HEK293T (cell line): ENCODE results near the gene PIK3CD.

ENCODE experiments used
- CTCF ChIA-PET: fragments of 350-600 bp; formaldehyde crosslinking; extraction: SDS; loops from one replicate; lab custom pipeline; 2021; ENCODE audit warnings: antibody characterized with exemption, inconsistent platforms; lab: Yijun Ruan, JAX
- POLR2A ChIA-PET: fragments of 350-600 bp; formaldehyde crosslinking; extraction: SDS; loops from one replicate; lab custom pipeline; 2020; ENCODE audit warnings: antibody characterized with exemption, inconsistent platforms; lab: Yijun Ruan, JAX
- DNase-seq: peaks from one replicate; pipeline ENCODE4 v3.0.0; 2012; ENCODE audit warnings: mixed read lengths; ENCODE audit errors: extremely low spot score
- ARNT ChIP-seq: fragments of 450-650 bp; IDR thresholded peaks from 2 replicates; pipeline ENCODE4 v1.6.1; 2017; ENCODE audit warnings: mild to moderate bottlenecking
- BHLHE40 ChIP-seq: fragments of 450-650 bp; IDR thresholded peaks from 2 replicates; pipeline ENCODE4 v1.6.1; 2016; ENCODE audit warnings: mild to moderate bottlenecking, moderate library complexity, borderline replicate concordance
- CTBP1 ChIP-seq: fragments of 450-650 bp; IDR thresholded peaks from 2 replicates; pipeline ENCODE4 v1.6.1; 2016; ENCODE audit warnings: borderline replicate concordance
- ELF4 ChIP-seq: fragments of 450-650 bp; IDR thresholded peaks from 2 replicates; pipeline ENCODE4 v1.6.1; 2017; ENCODE audit warnings: antibody characterized with exemption
- FOXA1 ChIP-seq: fragments of 450-650 bp; IDR thresholded peaks from 2 replicates; pipeline ENCODE4 v1.6.1; 2016; ENCODE audit warnings: mild to moderate bottlenecking
- FOXK2 ChIP-seq: fragments of 450-650 bp; IDR thresholded peaks from 2 replicates; pipeline ENCODE4 v1.6.1; 2016; ENCODE audit warnings: mild to moderate bottlenecking
- FOXM1 ChIP-seq: fragments of 450-650 bp; IDR thresholded peaks from 2 replicates; pipeline ENCODE4 v1.6.1; 2017; ENCODE audit warnings: mild to moderate bottlenecking, borderline replicate concordance
- HDGF ChIP-seq: fragments of 450-650 bp; IDR thresholded peaks from 2 replicates; pipeline ENCODE4 v1.6.1; 2017; ENCODE audit warnings: antibody characterized with exemption, borderline replicate concordance
- L3MBTL2 ChIP-seq: fragments of 450-650 bp; conservative IDR thresholded peaks from 2 replicates; pipeline ENCODE4 v1.6.1; 2016; ENCODE audit warnings: mild to moderate bottlenecking
- LEF1 ChIP-seq: fragments of 450-650 bp; IDR thresholded peaks from 2 replicates; pipeline ENCODE4 v1.6.1; 2017; ENCODE audit warnings: mild to moderate bottlenecking, borderline replicate concordance
- NFRKB ChIP-seq: fragments of 450-650 bp; IDR thresholded peaks from 2 replicates; pipeline ENCODE4 v1.6.1; 2016; ENCODE audit warnings: mild to moderate bottlenecking, moderate library complexity
- SP1 ChIP-seq: fragments of 450-650 bp; IDR thresholded peaks from 2 replicates; pipeline ENCODE4 v1.6.1; 2017
- SUZ12 ChIP-seq: fragments of 450-650 bp; IDR thresholded peaks from 2 replicates; pipeline ENCODE4 v1.6.1; 2016; ENCODE audit warnings: mild to moderate bottlenecking
- TARDBP ChIP-seq: fragments of 450-650 bp; IDR thresholded peaks from 2 replicates; pipeline ENCODE4 v1.6.1; 2016
- ZNF384 ChIP-seq: fragments of 450-650 bp; IDR thresholded peaks from 2 replicates; pipeline ENCODE4 v1.6.1; 2016
- TF ChIP-seq, protein P1 (sequence below): fragments of 450-650 bp; IDR thresholded peaks from 2 replicates; pipeline ENCODE4 v1.6.1; 2016

Gene PIK3CD

GRCh38 chr1:9726905-9727595, 75.5 kb downstream of the PIK3CD start:
- ChIA-PET POLR2A (no interaction called here), CTCF (interaction anchor here (0.6 kb wide), 1 partner anchor 158 kb away, joined by 3 read pairs; no protein-coding TSS in a partner anchor)
- no peak for DNase-seq
- TF ChIP-seq L3MBTL2 (no peak), TARDBP (no peak), LEF1 (no peak), ARNT (no peak), SUZ12 (no peak), NFRKB (no peak), SP1 (no peak)

- no peak for DNase-seq
- CTCF ChIA-PET, result no interaction called here
- POLR2A ChIA-PET, result no interaction called here
- TF ChIP-seq SP1 (no peak), ARNT (no peak)
Observed at GRCh38 chr1:9728451-9729295, 77.1 kb downstream of the PIK3CD start.

GRCh38 chr1:9729523-9729922, 78.0 kb downstream of the PIK3CD start:
- POLR2A ChIA-PET, result no interaction called here
- TF ChIP-seq SP1, result no peak
- no peak for TF ChIP-seq ZNF384
- TF ChIP-seq FOXK2, result no peak
- no peak for TF ChIP-seq BHLHE40
- CTCF ChIA-PET, result no interaction called here
- no peak for DNase-seq

- DNase-seq, result no peak
- CTCF ChIA-PET, result no interaction called here
- POLR2A ChIA-PET, result no interaction called here
- TF ChIP-seq FOXK2 (no peak), ELF4 (no peak), ARNT (no peak), TARDBP (no peak)
Observed at GRCh38 chr1:9730096-9730901, 78.8 kb downstream of the PIK3CD start.

DNA sequence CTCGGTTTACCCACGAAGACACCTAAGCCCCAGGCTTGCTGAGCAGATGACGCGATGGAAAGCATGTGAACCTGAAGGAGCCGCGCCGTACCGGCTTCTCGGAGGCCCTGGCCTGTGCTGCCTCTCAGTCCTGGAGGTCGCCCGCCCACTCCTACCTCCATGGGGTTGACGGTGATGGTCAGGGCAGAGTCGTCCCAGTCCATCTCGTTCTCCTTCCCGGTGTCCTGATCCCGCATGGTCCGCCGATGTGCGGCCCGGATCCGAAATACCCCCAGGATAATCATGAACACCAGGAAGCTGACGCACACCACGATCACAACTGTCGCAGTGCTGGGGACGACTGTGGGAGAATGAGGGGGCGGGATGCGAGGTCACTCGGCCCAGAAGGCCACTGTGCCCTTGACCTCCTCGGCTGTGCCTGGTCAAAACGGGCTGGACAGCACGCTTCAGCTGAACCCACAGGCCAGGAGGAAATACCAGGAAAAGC, 79.6 kb downstream of the PIK3CD start:
- ChIA-PET CTCF (no interaction called here), POLR2A (no interaction called here)
- no peak for DNase-seq
- TF ChIP-seq TARDBP (no peak), SP1 (no peak), HDGF (no peak), CTBP1 (no peak), FOXM1 (no peak)

- POLR2A ChIA-PET, result no interaction called here
- no peak for TF ChIP-seq SP1
- TF ChIP-seq LEF1, result no peak
- TF ChIP-seq FOXA1, result no peak
- no peak for TF ChIP-seq FOXM1
- no peak for TF ChIP-seq L3MBTL2
- TF ChIP-seq NFRKB, result no peak
- no peak for TF ChIP-seq HDGF
- no peak for TF ChIP-seq BHLHE40
- TF ChIP-seq FOXK2, result no peak
- TF ChIP-seq, protein P1, sequence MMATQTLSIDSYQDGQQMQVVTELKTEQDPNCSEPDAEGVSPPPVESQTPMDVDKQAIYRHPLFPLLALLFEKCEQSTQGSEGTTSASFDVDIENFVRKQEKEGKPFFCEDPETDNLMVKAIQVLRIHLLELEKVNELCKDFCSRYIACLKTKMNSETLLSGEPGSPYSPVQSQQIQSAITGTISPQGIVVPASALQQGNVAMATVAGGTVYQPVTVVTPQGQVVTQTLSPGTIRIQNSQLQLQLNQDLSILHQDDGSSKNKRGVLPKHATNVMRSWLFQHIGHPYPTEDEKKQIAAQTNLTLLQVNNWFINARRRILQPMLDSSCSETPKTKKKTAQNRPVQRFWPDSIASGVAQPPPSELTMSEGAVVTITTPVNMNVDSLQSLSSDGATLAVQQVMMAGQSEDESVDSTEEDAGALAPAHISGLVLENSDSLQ, result no peak
- TF ChIP-seq SUZ12, result no peak
- TF ChIP-seq ZNF384, result no peak
- TF ChIP-seq ARNT, result no peak
- TF ChIP-seq TARDBP, result no peak
- no peak for TF ChIP-seq ELF4
- TF ChIP-seq CTBP1, result no peak
- DNase-seq, result no peak
- CTCF ChIA-PET, result no interaction called here
Observed at GRCh38 chr1:9731561-9731960, 80.0 kb downstream of the PIK3CD start.

DNA sequence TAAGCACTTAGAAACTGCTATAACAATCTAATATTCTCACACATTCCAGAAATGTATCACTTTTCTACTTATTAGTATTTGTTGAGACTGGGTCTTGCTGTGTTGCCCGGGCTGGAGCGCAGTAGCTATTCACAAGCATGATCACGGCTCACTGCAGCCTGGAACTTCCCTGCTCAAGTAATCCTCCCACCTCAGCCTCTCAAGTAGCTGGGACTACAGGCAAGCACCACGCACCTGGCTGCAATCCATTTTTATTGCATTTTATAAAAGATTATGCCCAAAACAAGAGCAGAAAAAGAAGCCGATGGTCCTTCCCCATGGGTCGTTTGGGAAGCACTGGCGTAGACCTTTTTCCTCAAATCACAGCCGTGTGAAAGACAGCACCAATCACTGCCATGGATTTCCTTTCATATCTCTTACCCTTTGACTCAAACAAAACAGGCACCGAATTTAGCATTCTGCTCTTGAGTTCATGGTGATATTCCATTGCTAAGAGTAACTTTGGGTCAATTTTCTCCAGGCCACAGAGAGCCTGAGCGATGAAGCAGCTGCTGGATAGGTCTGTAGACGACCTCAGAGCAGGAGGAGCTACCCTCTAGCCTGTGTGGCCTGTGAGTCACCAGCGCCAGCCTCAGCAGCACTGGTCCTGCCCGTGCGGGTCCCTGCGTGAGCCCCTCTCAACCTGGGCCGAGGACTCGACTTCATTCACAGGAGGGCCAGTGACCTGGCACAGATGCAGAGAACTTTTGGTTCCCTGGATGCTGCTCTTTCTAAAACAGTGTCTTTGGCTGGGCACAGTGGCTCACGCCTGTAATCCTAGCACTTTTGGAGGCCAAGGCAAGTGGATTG, 80.8 kb downstream of the PIK3CD start:
- POLR2A ChIA-PET, result no interaction called here
- TF ChIP-seq, protein P1, result no peak
- TF ChIP-seq L3MBTL2 (no peak), CTBP1 (no peak), HDGF (no peak), FOXA1 (no peak), BHLHE40 (no peak), ARNT (no peak), TARDBP (no peak), LEF1 (no peak), NFRKB (no peak), FOXK2 (no peak), SUZ12 (no peak), ZNF384 (no peak), ELF4 (no peak), SP1 (no peak), FOXM1 (no peak)
- no peak for DNase-seq
- CTCF ChIA-PET, result no interaction called here
